ENCODE data around the gene SULT2B1.

DNA sequence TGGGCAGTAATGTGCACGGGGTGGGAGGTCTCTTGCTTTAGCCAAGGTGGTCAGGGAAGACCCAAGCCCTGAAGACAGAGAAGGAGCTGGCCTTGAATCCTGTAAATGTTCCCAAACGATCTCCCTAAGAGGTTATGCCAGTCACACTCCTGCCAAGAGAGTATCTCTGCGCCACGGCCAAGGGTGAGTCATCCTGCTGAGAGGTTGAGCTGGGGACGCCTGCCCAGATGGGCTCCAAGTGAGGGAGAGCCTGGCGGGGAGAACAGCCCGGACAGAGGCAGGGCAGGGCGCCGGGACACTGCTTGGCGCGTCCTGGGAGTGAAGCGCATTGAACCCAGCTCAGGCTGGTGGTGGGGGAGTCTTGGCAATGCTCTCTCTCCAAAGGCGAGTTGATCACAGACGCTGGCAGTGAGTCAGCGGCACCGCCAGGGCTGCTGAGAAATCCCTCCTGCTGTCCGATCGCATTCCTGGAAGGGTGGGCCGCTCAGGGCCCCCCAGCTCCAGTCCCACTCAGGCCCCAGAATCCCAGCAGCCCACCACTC is 16.4 kb downstream of the SULT2B1 start:
- TF ChIP-seq, protein P1, sequence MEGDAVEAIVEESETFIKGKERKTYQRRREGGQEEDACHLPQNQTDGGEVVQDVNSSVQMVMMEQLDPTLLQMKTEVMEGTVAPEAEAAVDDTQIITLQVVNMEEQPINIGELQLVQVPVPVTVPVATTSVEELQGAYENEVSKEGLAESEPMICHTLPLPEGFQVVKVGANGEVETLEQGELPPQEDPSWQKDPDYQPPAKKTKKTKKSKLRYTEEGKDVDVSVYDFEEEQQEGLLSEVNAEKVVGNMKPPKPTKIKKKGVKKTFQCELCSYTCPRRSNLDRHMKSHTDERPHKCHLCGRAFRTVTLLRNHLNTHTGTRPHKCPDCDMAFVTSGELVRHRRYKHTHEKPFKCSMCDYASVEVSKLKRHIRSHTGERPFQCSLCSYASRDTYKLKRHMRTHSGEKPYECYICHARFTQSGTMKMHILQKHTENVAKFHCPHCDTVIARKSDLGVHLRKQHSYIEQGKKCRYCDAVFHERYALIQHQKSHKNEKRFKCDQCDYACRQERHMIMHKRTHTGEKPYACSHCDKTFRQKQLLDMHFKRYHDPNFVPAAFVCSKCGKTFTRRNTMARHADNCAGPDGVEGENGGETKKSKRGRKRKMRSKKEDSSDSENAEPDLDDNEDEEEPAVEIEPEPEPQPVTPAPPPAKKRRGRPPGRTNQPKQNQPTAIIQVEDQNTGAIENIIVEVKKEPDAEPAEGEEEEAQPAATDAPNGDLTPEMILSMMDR (IDR thresholded peaks at IDR 0.05; ENCODE audit: low read length), result no peak
- TF ChIP-seq EZH2 (optimal IDR thresholded peaks at IDR 0.05; ENCODE audit: low read depth, low read length), result no peak
